ENCODE measurements around the gene VPS35L. TPM values are rescaled to one million over a fixed set of nuclear protein-coding genes. Genes with fewer than 3 reads are reported as not detected.

VPS35L gene
- total RNA-seq, 1 donor from 2014 or later = 59.3 TPM

DNA sequence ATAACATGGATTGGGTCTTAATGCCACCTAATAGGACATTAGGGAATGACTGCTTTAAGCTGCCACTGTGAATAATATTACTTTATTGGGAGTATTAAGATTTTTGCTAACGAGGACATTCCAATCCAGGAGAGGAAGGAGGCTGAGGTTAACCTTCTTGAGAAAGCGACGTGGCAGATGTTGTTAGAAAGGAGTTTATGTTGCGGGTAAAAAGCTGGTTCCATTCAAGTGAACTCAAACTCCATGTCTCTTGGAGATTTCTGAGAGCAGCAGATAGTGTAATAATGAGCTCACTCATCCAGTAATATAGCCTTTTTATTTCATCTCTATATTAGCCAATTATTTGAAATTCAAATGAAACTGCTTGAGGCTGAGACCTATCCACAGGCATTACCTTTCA, 87.0 kb downstream of the VPS35L start:
- TF ChIP-seq, protein P1, sequence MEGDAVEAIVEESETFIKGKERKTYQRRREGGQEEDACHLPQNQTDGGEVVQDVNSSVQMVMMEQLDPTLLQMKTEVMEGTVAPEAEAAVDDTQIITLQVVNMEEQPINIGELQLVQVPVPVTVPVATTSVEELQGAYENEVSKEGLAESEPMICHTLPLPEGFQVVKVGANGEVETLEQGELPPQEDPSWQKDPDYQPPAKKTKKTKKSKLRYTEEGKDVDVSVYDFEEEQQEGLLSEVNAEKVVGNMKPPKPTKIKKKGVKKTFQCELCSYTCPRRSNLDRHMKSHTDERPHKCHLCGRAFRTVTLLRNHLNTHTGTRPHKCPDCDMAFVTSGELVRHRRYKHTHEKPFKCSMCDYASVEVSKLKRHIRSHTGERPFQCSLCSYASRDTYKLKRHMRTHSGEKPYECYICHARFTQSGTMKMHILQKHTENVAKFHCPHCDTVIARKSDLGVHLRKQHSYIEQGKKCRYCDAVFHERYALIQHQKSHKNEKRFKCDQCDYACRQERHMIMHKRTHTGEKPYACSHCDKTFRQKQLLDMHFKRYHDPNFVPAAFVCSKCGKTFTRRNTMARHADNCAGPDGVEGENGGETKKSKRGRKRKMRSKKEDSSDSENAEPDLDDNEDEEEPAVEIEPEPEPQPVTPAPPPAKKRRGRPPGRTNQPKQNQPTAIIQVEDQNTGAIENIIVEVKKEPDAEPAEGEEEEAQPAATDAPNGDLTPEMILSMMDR (IDR thresholded peaks at IDR 0.05; ENCODE audit: unreplicated experiment) = no peak
- Mint-ChIP-seq H3K36me3 (peaks cover 28% of the 10 kb centered on the region), H3K27ac (no peak overlapping the region), H3K27me3 (ENCODE audit: low read depth) (no peaks in the 10 kb centered on the region), H3K9me3 (no peaks in the 10 kb centered on the region), H3K4me1 (peaks cover 7% of the 10 kb centered on the region), H3K4me3 (no peak overlapping the region)
- DNase-seq (ENCODE audit: low spot score in 2 of 2, unreplicated experiment in 2 of 2) = no peak

DNA sequence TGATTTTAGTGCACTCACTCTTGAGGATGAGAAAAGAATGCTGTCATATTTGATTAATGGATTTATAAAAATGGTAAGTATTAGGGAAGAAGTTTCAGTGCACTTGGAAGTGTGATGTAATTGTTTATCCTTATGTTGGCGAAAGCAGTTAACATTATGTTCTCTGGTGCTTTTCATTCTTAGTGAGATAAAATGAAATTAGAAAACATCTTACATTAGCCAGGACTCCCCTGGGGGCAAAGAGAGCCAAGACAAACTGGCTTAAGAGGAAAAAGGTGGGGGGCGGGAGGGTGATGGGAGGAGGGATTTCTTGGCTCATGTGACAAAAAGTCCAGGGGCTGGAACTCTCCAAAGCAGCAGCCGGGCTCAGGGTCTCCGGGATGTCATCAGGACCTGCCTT, 89.4 kb downstream of the VPS35L start:
- H3K4me3 Mint-ChIP-seq = no peak overlapping the region
- TF ChIP-seq, protein P1 (IDR thresholded peaks at IDR 0.05; ENCODE audit: unreplicated experiment) = no peak
- no peak overlapping the region for H3K27ac Mint-ChIP-seq
- H3K9me3 Mint-ChIP-seq = no peaks in the 10 kb centered on the region
- peaks cover 3% of the 10 kb centered on the region for H3K4me1 Mint-ChIP-seq
- no peaks in the 10 kb centered on the region for H3K27me3 Mint-ChIP-seq (ENCODE audit: low read depth)
- DNase-seq (ENCODE audit: low spot score in 2 of 2, unreplicated experiment in 2 of 2) = no peak
- peaks cover 24% of the 10 kb centered on the region for H3K36me3 Mint-ChIP-seq

DNA sequence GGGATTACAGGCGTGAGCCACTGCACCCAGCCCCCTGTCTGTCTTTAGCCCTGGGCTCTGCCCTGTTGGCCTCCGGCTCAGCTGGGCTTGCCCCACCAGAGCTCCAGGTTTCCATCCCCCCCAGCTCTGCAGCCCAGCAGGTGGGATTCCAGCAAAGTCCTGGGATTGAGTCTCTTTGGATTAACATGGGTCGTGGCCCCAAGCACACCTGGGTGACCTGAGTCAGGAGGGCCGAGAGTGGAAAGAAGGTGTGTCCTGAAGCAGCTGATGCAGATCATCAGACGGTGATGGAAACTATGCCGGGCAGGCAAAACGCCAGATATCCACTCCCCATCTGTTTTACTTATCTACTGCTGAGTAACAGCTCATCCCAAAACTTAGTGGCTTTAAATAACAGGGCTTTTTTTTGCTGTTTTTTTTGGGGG, 90.1 kb downstream of the VPS35L start:
- no peak for DNase-seq (ENCODE audit: low spot score in 2 of 2, unreplicated experiment in 2 of 2)
- Mint-ChIP-seq H3K27me3 (ENCODE audit: low read depth) (no peaks in the 10 kb centered on the region), H3K4me1 (peaks cover 3% of the 10 kb centered on the region), H3K9me3 (no peaks in the 10 kb centered on the region), H3K27ac (no peak overlapping the region), H3K4me3 (no peak overlapping the region), H3K36me3 (peaks cover 22% of the 10 kb centered on the region)
- TF ChIP-seq, protein P1 (IDR thresholded peaks at IDR 0.05; ENCODE audit: unreplicated experiment) = no peak

DNA sequence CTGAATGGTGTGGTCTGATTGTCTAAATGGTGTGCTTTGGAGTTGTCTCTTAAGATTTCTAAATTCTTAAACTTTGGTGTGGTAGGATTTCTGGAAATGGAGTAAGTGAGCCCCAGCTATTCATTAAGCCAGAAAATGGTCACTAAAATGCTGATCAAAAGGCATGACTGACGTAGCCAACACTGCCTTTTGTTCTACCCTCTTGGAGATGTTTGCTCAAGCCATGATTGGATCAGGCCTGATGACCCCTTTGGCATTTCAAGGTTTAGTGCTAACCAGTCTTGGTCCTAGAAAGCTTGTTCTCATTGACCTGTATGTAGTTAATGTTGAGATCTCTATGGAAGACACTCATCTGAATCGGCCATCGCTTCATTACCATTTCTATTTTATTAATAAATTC, 94.5 kb downstream of the VPS35L start:
- DNase-seq (ENCODE audit: low spot score in 2 of 2, unreplicated experiment in 2 of 2) = no peak
- TF ChIP-seq, protein P1 (IDR thresholded peaks at IDR 0.05; ENCODE audit: unreplicated experiment) = no peak
- H3K36me3 Mint-ChIP-seq = peaks cover 34% of the 10 kb centered on the region
- H3K9me3 Mint-ChIP-seq = no peaks in the 10 kb centered on the region
- no peaks in the 10 kb centered on the region for H3K27me3 Mint-ChIP-seq (ENCODE audit: low read depth)
- H3K27ac Mint-ChIP-seq = no peak overlapping the region
- H3K4me1 Mint-ChIP-seq = no peaks in the 10 kb centered on the region
- no peak overlapping the region for H3K4me3 Mint-ChIP-seq

DNA sequence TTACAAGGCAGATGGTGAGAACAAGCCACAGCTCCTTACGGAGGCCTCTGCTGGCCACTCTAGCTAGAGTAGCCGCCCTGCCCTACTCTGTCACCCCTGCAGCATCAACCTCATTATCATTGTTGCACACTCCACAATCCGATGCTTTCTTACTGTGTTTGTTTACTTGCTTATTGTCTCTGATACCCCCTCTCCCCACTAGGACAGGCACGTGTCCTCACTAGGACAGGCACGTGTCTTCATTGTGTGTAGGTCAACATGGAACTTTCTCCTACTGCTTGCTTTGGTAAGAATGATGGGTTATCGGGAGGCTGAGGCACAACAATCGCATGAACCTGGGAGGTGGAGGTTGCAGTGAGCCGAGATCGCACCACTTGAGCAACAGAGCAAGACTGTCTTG, 98.6 kb downstream of the VPS35L start:
- H3K36me3 Mint-ChIP-seq = peaks cover 54% of the 10 kb centered on the region

More for the DNA sequence above, 98.6 kb downstream of the VPS35L start:
- TF ChIP-seq, protein P1 (IDR thresholded peaks at IDR 0.05; ENCODE audit: unreplicated experiment) = no peak
- Mint-ChIP-seq H3K4me1 (no peaks in the 10 kb centered on the region), H3K9me3 (no peaks in the 10 kb centered on the region), H3K4me3 (no peak overlapping the region), H3K27ac (no peak overlapping the region), H3K27me3 (ENCODE audit: low read depth) (no peaks in the 10 kb centered on the region)
- no peak for DNase-seq (ENCODE audit: low spot score in 2 of 2, unreplicated experiment in 2 of 2)

Data from mesothelial cell of epicardium (in vitro differentiated cells).